EH (cell line): ENCODE measurements around the gene GRIA3.
"Not testable (repeated sequence)": the region's sequence is repeated elsewhere in the genome, so short reads cannot be mapped to it uniquely, and the experiment has no call there.

Experiments used
- DNase-seq: peaks from one replicate; pipeline ENCODE4 v3.0.0-alpha.2; 2015; ENCODE audit warnings: low read depth

The GRIA3 gene

GRCh38 chrX:123455693-123456092, 271.6 kb downstream of the GRIA3 start:
- no peak for DNase-seq

- no peak for DNase-seq
Measured at GRCh38 chrX:123464709-123465108, 280.6 kb downstream of the GRIA3 start.

DNA sequence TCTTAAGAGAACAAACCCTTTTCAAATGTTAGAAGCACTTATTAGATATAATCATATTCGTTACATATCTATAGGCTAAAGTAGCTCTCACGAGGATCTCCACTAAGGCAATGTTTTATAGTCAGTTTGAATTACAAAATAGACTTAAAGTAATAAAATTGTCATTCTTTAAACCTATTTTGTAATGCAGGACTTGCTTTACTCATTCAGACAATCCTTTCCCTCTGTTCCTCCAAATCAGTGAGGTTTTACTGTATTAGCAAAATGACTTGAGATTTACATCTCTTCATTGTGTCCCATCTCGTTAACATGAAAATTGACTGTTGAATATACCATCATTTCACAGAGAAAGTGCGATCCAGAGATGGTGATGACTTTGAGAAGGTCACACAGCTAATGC, 284.4 kb downstream of the GRIA3 start:
- DNase-seq, result no peak

DNA sequence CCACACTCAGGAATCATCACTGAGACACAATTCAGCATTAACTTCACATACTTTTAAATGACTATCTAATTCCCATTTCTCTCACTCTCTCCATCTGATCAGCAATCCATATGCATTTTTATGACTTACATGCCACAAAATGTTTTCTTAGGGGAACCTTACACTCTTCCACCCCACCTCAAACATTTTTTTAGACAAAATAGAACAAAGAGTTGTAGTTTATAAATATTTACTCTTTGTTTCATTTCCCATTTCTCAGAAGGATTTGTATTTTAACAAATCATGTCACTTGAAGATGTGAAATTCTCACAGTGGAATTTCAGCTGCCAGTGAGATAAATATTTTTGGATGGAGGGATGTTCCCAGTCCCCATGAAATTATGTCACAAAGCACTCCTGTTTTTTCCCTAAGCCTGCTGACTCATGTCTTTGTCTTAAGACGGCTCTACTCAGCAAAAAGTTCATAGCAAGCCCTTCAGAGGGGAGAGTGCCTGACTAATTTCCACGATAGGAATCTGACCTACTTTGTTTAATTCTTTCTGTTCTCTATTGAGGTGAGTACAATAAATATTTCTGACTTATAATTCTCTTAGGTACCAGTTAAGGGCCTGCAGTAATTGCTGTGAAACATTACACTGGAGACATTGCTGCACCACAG, 291.1 kb downstream of the GRIA3 start:
- peak; percentile 36 for DNase-seq

GRCh38 chrX:123476611-123477219, 292.6 kb downstream of the GRIA3 start:
- DNase-seq, result no peak

DNA sequence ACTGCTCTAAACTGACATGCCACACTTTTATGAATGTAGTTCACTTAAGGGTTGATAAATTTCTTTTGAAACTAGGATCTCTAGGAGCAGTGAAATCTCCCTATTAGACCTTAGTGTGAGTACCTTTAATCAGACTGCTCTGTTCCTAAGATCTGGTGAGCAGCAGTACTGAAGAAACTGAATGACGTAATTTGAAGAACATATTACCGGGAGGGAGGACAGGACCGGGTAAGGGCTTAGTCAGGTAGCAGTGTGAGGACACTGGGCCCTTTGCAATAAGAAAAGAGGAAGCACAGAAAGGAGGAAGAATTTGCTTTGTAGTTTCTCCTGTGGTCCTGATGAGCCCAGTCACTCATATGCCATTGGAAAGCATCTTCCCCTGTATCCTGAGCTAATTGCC, 293.6 kb downstream of the GRIA3 start:
- DNase-seq, result no peak

- DNase-seq, result peak; percentile 55
Measured at GRCh38 chrX:123481913-123482851, 298.1 kb downstream of the GRIA3 start.

- DNase-seq, result no peak
Measured at GRCh38 chrX:123486297-123486696, 302.2 kb downstream of the GRIA3 start.

- DNase-seq, result peak; percentile 73
Measured at GRCh38 chrX:123487236-123487635, 303.2 kb downstream of the GRIA3 start.

DNA sequence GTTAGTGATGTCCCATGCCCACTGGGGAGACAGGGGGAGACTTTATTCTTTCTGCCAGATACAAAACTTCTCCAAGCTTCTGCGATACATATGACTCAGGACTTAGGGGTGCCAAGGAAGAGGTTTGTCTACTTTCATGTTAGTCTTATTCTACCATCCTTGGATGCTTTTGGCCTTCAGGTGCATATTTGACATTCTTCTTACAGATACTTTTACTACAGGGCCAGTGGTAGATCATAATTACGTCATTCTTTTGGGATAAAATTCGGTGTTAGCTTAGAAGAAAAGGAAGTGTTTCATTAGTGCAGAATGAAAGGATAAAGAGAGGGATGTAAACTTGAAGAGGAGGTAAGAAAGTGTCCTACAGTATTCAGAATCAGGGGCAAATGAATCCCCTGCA, 303.6 kb downstream of the GRIA3 start:
- peak; percentile 47 for DNase-seq

- DNase-seq, result peak; percentile 60
Measured at GRCh38 chrX:123489011-123489410, 304.9 kb downstream of the GRIA3 start.

- no peak for DNase-seq
Measured at GRCh38 chrX:123493857-123494256, 309.8 kb downstream of the GRIA3 start.

- no peak for DNase-seq
Measured at GRCh38 chrX:123499787-123500186, 315.7 kb downstream of the GRIA3 start.

- peak; percentile 85 for DNase-seq
Measured at GRCh38 chrX:123504047-123504446, 320.0 kb downstream of the GRIA3 start.

DNA sequence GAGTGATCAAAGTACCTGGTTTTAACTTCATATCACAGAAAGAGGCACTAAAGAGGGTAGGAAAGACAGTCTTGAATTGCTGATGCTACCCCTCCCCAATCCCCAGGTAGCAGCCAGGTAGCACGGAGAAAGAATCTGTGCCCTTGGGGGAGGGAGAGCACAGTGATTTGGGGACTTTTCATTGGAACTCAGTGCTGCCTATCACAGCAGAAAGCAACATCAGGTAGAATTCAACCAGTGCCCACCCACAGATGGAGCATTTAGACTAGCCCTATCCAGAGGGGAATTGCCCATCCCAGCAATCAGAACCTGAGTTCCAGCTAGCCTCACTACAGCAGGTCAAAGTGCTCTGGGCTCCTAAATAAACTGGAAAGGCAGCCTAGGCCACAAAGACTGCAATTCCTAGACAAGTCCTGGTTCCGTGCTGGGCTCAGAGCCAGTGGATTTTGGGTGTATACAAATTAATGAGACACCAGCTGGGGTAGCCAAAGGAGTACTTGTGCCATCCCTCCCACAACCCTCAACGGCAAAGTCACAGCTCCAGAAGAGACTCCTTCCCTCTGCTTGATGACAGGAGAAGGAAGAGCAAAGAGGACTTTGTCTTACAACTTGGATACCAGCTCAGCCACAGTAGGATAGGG, 320.7 kb downstream of the GRIA3 start:
- DNase-seq, result peak; percentile 8

DNA sequence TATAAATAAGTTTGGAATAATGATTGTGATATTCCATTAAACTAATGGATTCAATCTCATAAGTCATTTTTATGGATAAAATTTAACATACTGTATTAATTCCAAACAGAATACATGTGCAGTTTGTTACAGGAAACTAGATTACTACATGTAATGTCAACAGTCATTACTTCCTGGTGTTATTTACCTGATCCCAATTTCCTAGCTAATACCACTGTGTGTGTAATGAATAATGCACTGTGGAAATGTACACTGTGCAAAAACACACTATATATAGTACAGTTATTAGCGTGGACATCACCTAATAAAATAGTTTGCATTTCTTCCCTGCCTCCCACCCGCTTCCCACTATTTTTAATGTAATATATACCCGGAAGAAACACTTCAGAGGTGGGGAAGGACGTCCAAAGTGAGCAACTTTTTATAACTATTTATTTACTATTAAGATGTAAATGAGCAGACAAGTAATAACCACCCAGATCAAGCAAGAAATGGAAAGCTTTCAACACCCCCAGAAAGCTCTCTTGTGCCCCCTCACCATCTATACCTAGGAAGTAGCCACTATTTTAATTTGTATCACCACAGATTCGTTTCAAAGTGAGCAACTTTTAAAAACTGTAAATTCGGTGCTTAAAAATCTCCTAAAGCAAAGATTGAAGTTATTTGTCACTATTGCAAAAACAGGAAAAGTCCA, 329.7 kb downstream of the GRIA3 start:
- no peak for DNase-seq

GRCh38 chrX:123514279-123514640, 330.2 kb downstream of the GRIA3 start:
- DNase-seq, result not testable (repeated sequence)

DNA sequence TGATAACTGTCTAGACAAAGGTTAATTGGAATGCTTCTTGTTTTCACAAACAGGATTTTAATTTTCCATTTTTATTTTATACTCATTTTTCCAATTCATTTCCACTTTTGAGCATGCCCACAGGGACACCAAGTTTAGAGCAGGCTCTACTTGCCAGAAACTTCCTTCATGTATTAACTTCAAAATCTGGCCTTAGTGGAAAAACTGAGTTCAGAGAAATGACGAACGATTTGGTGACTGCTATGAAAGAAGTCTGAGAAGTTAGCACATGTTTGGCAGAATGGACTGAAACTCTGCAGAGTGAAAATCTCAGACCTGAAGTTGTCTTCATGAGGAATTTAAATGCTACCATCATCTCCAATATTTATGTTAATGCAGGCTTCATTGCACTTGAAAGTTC, 334.7 kb downstream of the GRIA3 start:
- DNase-seq, result no peak

DNA sequence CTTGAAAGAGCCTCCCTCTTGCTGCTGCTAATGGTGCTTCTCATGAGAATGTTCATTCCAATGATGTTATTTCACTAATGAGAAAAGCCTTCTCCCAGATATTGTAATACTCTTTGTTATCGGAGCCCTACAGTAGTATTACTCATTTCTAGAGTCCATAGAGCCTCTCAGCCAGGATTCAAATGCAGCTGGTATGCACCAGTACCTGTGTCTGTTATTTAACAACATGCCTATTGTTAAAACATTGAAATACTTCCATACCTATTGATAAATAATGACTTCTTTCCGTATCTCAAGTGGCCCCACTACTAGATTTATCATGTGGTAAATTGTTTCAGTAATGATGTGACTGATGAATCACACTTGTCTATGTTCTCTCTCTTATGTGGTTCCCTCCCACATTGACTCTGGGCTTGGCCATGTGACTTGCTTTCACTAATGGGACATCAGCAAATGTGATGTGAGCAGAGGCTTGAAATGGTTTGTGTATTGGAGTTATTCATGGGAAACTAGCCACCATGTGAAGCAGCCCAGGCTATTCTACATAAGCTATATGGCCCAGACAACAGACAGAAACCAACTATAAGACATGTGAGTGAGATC, 341.1 kb downstream of the GRIA3 start:
- DNase-seq, result no peak

- DNase-seq, result not testable (repeated sequence)
Measured at GRCh38 chrX:123530726-123531125, 346.6 kb downstream of the GRIA3 start.
